Kidney epithelial cell (primary cell): ENCODE data around the gene STAT5B. TPM values are rescaled to one million over a fixed set of nuclear protein-coding genes. Genes with fewer than 3 reads are reported as not detected.
"Not testable (repeated sequence)": the region's sequence is repeated elsewhere in the genome, so short reads cannot be mapped to it uniquely, and the experiment has no call there.

Experiments used
- DNase-seq: peaks from one replicate; pipeline ENCODE4 v3.0.0-alpha.2; 2010; ENCODE audit warnings: low read depth
- H3K27me3 ChIP-seq: 2 replicates; pipeline ENCODE4 v1.6.0; 2011; ENCODE audit warnings: low read length; ENCODE audit not compliant: control insufficient read depth, insufficient read depth
- H3K36me3 ChIP-seq: 2 replicates; pipeline ENCODE4 v1.5.1; 2011; ENCODE audit warnings: low read length; ENCODE audit not compliant: control insufficient read depth, insufficient read depth
- H3K4me3 ChIP-seq: 2 replicates; pipeline ENCODE4 v1.5.1; 2011; ENCODE audit warnings: low read depth, mild to moderate bottlenecking, control low read depth, low read length
- total RNA-seq: library from RNA; depleted of rRNA; stranded (reverse); fragments of >200 nt; gene quantifications from 2 replicates; pipeline ENCODE4 v1.2.3, GENCODE V29; 2015
- TF ChIP-seq, protein P1 (sequence below): IDR thresholded peaks from 2 replicates; pipeline ENCODE4 v1.5.1; 2011; ENCODE audit warnings: mild to moderate bottlenecking, moderate library complexity, low read length, control low read depth, inconsistent platforms; ENCODE audit not compliant: insufficient read depth, poor library complexity, severe bottlenecking

The STAT5B gene
- total RNA-seq, 1 donor from 2014 or later: 27.5 TPM

DNA sequence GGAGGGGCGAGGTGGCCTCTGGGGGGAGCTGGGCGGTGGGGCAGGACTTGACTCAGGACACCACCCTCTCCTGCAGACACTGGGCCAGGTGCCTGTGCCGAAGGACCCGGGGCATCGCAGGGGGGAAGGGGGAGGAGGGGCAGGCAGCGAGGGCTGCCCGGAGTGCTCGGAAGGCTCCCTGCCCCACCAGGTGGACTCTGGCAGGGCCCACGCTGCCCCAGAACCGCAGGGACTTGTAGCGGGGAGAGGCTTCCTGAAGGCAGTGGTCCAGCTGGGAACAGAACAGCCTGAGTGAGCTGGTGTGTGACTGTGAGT, 86.6 kb downstream of the STAT5B start:
- DNase-seq: no peak
- TF ChIP-seq, protein P1, sequence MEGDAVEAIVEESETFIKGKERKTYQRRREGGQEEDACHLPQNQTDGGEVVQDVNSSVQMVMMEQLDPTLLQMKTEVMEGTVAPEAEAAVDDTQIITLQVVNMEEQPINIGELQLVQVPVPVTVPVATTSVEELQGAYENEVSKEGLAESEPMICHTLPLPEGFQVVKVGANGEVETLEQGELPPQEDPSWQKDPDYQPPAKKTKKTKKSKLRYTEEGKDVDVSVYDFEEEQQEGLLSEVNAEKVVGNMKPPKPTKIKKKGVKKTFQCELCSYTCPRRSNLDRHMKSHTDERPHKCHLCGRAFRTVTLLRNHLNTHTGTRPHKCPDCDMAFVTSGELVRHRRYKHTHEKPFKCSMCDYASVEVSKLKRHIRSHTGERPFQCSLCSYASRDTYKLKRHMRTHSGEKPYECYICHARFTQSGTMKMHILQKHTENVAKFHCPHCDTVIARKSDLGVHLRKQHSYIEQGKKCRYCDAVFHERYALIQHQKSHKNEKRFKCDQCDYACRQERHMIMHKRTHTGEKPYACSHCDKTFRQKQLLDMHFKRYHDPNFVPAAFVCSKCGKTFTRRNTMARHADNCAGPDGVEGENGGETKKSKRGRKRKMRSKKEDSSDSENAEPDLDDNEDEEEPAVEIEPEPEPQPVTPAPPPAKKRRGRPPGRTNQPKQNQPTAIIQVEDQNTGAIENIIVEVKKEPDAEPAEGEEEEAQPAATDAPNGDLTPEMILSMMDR: no peak

DNA sequence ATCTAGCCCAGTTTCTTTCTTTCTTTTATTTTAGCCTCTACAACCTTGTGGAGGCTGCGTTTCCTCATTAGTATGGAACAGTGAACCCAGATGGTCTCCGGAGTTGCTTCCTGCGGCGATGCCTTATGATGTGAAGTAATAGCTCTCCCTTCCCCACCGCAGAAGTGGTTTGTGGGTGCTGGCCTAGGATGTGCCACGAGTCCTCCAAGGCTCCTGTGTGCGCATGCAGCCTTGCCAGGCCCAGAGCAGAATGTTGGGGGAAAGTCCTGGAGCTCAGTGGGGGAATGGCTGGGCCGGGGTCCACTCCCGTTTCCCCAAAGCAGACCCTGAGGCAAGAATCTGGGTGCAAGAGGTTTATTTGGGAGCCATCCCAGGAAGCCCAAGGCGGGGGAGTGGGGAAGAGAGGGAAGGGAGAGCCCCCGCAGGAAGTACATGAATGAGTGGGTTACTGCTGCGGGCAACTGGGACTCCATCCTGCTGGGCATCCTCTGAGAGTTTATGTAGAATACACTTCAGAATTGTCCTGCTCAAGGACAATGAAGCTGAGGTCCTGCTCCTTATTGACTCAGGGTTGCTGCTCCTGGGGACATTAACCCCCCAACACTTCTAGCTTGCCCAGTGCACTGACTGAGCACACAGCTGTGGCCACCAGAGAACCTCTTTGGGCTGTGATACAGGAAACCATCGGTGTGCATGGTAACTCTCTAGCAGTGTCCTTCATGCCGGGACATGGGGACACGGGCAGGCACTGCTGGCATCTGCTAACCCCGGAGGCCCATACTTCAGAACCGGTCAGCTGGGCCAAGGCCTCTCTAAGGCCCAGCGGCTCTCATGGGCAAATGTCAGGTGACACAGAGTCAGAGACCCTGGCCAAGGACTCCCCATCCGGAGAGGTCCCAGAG, 87.2 kb downstream of the STAT5B start:
- TF ChIP-seq, protein P1: no peak
- no peaks in the 10 kb centered on the region for H3K36me3 ChIP-seq
- no peak overlapping the region for H3K4me3 ChIP-seq
- peaks cover 2% of the 10 kb centered on the region for H3K27me3 ChIP-seq
- DNase-seq: no peak

More for the DNA sequence above, 86.6 kb downstream of the STAT5B start:
- H3K36me3 ChIP-seq: no peaks in the 10 kb centered on the region
- H3K4me3 ChIP-seq: no peak overlapping the region
- no peaks in the 10 kb centered on the region for H3K27me3 ChIP-seq

GRCh38 chr17:42187833-42188232, 88.4 kb downstream of the STAT5B start:
- DNase-seq: no peak
- H3K36me3 ChIP-seq: no peaks in the 10 kb centered on the region

DNA sequence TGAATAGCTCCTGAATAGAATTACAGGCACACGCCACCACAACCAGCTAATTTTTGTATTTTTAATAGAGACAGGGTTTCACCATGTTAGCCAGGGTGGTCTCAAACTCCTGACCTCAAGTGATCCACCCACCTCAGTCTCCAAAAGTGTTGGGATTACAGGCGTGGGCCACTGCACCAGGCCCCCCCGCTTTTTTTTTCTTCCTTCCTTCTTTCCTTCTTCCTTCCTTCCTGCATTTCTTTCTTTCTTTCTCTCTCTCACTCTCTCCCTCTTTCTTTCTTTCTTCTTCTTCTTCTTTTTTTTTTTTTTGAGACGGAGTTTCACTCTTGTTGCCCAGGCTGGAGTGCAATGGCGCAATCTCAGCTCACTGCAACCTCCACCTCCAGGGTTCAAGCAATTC, 90.0 kb downstream of the STAT5B start:
- H3K36me3 ChIP-seq, H3K4me3 ChIP-seq, DNase-seq: not testable (repeated sequence)
- peaks cover 11% of the 10 kb centered on the region for H3K27me3 ChIP-seq

More at GRCh38 chr17:42187833-42188232, 88.4 kb downstream of the STAT5B start:
- peaks cover 2% of the 10 kb centered on the region for H3K27me3 ChIP-seq
- H3K4me3 ChIP-seq: no peak overlapping the region
- TF ChIP-seq, protein P1: no peak

GRCh38 chr17:42185621-42185930, 90.6 kb downstream of the STAT5B start:
- TF ChIP-seq, protein P1: no peak

GRCh38 chr17:42184713-42185620, 91.2 kb downstream of the STAT5B start, which contains the start of gene HCRT:
Gene HCRT, minus strand, starts transcription at chr17:42185452. Its CDS starts 87 bp downstream, at chr17:42185365.
- H3K4me3 ChIP-seq: peak within 1 kb of the TSS; percentile 10
- no peak for DNase-seq
- TF ChIP-seq, protein P1: no peak
- peaks cover 23% of the 10 kb centered on the region for H3K27me3 ChIP-seq
- no peaks in the 10 kb centered on the region for H3K36me3 ChIP-seq

More at GRCh38 chr17:42185621-42185930, 90.6 kb downstream of the STAT5B start:
- DNase-seq: no peak
- no peaks in the 10 kb centered on the region for H3K36me3 ChIP-seq
- no peak overlapping the region for H3K4me3 ChIP-seq
- H3K27me3 ChIP-seq: peaks cover 17% of the 10 kb centered on the region
